Kidney glomerular epithelial cell (primary cell): ENCODE measurements around the gene RALGPS2.
A peak's percentile ranks its signal among the peaks of the same experiment; 100 is the strongest.
"Not testable (repeated sequence)": the region's sequence is repeated elsewhere in the genome, so short reads cannot be mapped to it uniquely, and the experiment has no call there.

Experiments used
- DNase-seq: peaks from one replicate; lab custom pipeline; 2025; lab: John Stamatoyannopoulos, UW

RALGPS2 gene

GRCh38 chr1:178942285-178943198 lies 217.5 kb downstream of the RALGPS2 start:
- DNase-seq, result no peak

GRCh38 chr1:178944729-178945128 lies 219.7 kb downstream of the RALGPS2 start:
- no peak for DNase-seq

- DNase-seq, result peak; percentile 3
Measured at GRCh38 chr1:178945763-178946266, 220.8 kb downstream of the RALGPS2 start.

GRCh38 chr1:178946416-178946815 lies 221.4 kb downstream of the RALGPS2 start:
- no peak for DNase-seq

GRCh38 chr1:178946855-178947676 lies 222.0 kb downstream of the RALGPS2 start:
- no peak for DNase-seq

GRCh38 chr1:178947677-178947981 lies 222.6 kb downstream of the RALGPS2 start:
- DNase-seq, result no peak

- DNase-seq, result no peak
Measured at GRCh38 chr1:178948676-178949075, 223.6 kb downstream of the RALGPS2 start.

- not testable (repeated sequence) for DNase-seq
Measured at GRCh38 chr1:178949866-178950265, 224.8 kb downstream of the RALGPS2 start.

- no peak for DNase-seq
Measured at GRCh38 chr1:178951600-178951999, 226.6 kb downstream of the RALGPS2 start.

GRCh38 chr1:178953034-178953433 lies 228.0 kb downstream of the RALGPS2 start:
- no peak for DNase-seq

- no peak for DNase-seq
Measured at GRCh38 chr1:178953538-178954324, 228.7 kb downstream of the RALGPS2 start.

- no peak for DNase-seq
Measured at GRCh38 chr1:178954325-178954690, 229.3 kb downstream of the RALGPS2 start.

GRCh38 chr1:178954937-178955336 lies 229.9 kb downstream of the RALGPS2 start:
- DNase-seq, result no peak

- DNase-seq, result no peak
Measured at GRCh38 chr1:178955391-178955954, 230.4 kb downstream of the RALGPS2 start.

GRCh38 chr1:178958491-178958890 lies 233.4 kb downstream of the RALGPS2 start:
- DNase-seq, result no peak

- DNase-seq, result no peak
Measured at GRCh38 chr1:178959543-178960460, 234.8 kb downstream of the RALGPS2 start.

GRCh38 chr1:178960482-178961240 lies 235.6 kb downstream of the RALGPS2 start:
- DNase-seq, result no peak

- no peak for DNase-seq
Measured at GRCh38 chr1:178961331-178961730, 236.3 kb downstream of the RALGPS2 start.

GRCh38 chr1:178961868-178962267 lies 236.8 kb downstream of the RALGPS2 start:
- DNase-seq, result no peak
